GM23338 (cell line): ENCODE measurements around the gene TNFRSF6B. TPM values are rescaled to one million over a fixed set of nuclear protein-coding genes. Genes with fewer than 3 reads are reported as not detected.

ENCODE experiments used
- ATAC-seq: fragments of 200-7000 bp; cut with Tn5 transposase; 3 replicates; pipeline ENCODE4 v1.9.1; 2020
- DNase-seq: peaks from one replicate; pipeline ENCODE4 v3.0.0-alpha.2; 2015; ENCODE audit warnings: low spot score
- H2AFZ ChIP-seq: fragments of 200-600 bp; sonication (generic); 2 replicates; pipeline ENCODE4 v1.8.0; 2016; ENCODE audit warnings: antibody characterized with exemption, mild to moderate bottlenecking, moderate library complexity
- H3F3A ChIP-seq: fragments of 200-600 bp; sonication (generic); replicated peaks from 2 replicates; pipeline ENCODE4 v1.8.0; 2017; ENCODE audit warnings: antibody characterized with exemption, mixed run types, low read depth
- H3K27ac ChIP-seq: fragments of 200-600 bp; sonication (generic); 2 replicates; pipeline ENCODE4 v1.6.1; 2016; ENCODE audit warnings: low read depth
- H3K27me3 ChIP-seq: fragments of 200-600 bp; sonication (generic); 2 replicates; pipeline ENCODE4 v1.8.0; 2016; ENCODE audit warnings: mild to moderate bottlenecking, mixed run types, moderate library complexity; ENCODE audit not compliant: insufficient read depth
- H3K36me3 ChIP-seq: fragments of 200-600 bp; sonication (generic); 2 replicates; pipeline ENCODE4 v1.8.0; 2016; ENCODE audit warnings: mild to moderate bottlenecking; ENCODE audit not compliant: insufficient read depth
- H3K4me1 ChIP-seq: fragments of 200-600 bp; sonication (generic); 2 replicates; pipeline ENCODE4 v1.8.0; 2016; ENCODE audit warnings: mild to moderate bottlenecking, moderate library complexity; ENCODE audit not compliant: insufficient read depth
- H3K4me2 ChIP-seq: fragments of 200-600 bp; sonication (generic); 2 replicates; pipeline ENCODE4 v1.7.1; 2017; ENCODE audit warnings: mixed run types
- H3K4me3 ChIP-seq: fragments of 200-600 bp; sonication (generic); 2 replicates; pipeline ENCODE4 v1.6.1; 2016; ENCODE audit warnings: mixed run types
- H3K79me2 ChIP-seq: fragments of 200-600 bp; sonication (generic); replicated peaks from 2 replicates; pipeline ENCODE4 v1.8.0; 2017; ENCODE audit warnings: mild to moderate bottlenecking; ENCODE audit not compliant: insufficient read depth
- H3K9me2 ChIP-seq: fragments of 200-600 bp; sonication (generic); 2 replicates; pipeline ENCODE4 v1.8.0; 2017; ENCODE audit not compliant: insufficient read depth
- H4K20me1 ChIP-seq: fragments of 200-600 bp; sonication (generic); replicated peaks from 2 replicates; pipeline ENCODE4 v1.8.0; 2017; ENCODE audit warnings: mild to moderate bottlenecking; ENCODE audit not compliant: insufficient read depth
- H3K27ac Mint-ChIP-seq: 2 replicates; pipeline ENCODE4 v1.8.0; 2020; ENCODE audit warnings: inconsistent platforms, mild to moderate bottlenecking, moderate library complexity, mixed read lengths
- H3K27me3 Mint-ChIP-seq: 3 replicates; pipeline ENCODE4 v1.8.0; 2022; ENCODE audit warnings: low read depth, mild to moderate bottlenecking, moderate library complexity, mixed read lengths, inconsistent platforms; ENCODE audit not compliant: insufficient read depth, poor library complexity
- H3K36me3 Mint-ChIP-seq: 3 replicates; pipeline ENCODE4 v1.8.0; 2021; ENCODE audit warnings: low read depth, mild to moderate bottlenecking, inconsistent platforms, moderate library complexity, mixed read lengths
- H3K4me1 Mint-ChIP-seq: 3 replicates; pipeline ENCODE4 v1.8.0; 2020; ENCODE audit warnings: mild to moderate bottlenecking, inconsistent platforms, mixed read lengths
- H3K4me3 Mint-ChIP-seq: 3 replicates; pipeline ENCODE4 v1.8.0; 2021; ENCODE audit warnings: moderate library complexity, mild to moderate bottlenecking, inconsistent platforms, mixed read lengths
- H3K9me3 Mint-ChIP-seq: 3 replicates; pipeline ENCODE4 v1.8.0; 2020; ENCODE audit warnings: moderate library complexity, mild to moderate bottlenecking, inconsistent platforms, mixed read lengths
- CREB1 ChIP-seq: fragments of 250-450 bp; sonication (Bioruptor Pico); IDR thresholded peaks from 2 replicates; pipeline ENCODE4 v1.5.0; 2020; ENCODE audit warnings: low read depth, mild to moderate bottlenecking, moderate library complexity
- EZH2phosphoT487 ChIP-seq: fragments of 200-600 bp; sonication (generic); IDR thresholded peaks from one replicate; pipeline ENCODE4 v1.8.1; 2018; ENCODE audit warnings: antibody characterized with exemption; ENCODE audit not compliant: unreplicated experiment
- POLR2AphosphoS5 ChIP-seq: IDR thresholded peaks from 2 replicates; pipeline ENCODE4 v1.6.1; 2016; ENCODE audit warnings: antibody characterized with exemption, low read depth
- REST ChIP-seq: IDR thresholded peaks from one replicate; pipeline ENCODE4 v1.6.1; 2018; ENCODE audit warnings: antibody characterized with exemption; ENCODE audit not compliant: unreplicated experiment
- STAT1 ChIP-seq: IDR thresholded peaks from one replicate; pipeline ENCODE4 v1.6.1; 2016; ENCODE audit warnings: antibody characterized with exemption; ENCODE audit not compliant: unreplicated experiment
- ZNF114 ChIP-seq: fragments of 250-450 bp; sonication (Bioruptor Pico); IDR thresholded peaks from 2 replicates; pipeline ENCODE4 v1.5.0; 2020; ENCODE audit warnings: mild to moderate bottlenecking, moderate library complexity
- ZNF331 ChIP-seq: fragments of 250-450 bp; sonication (Bioruptor Pico); IDR thresholded peaks from 2 replicates; pipeline ENCODE4 v1.5.0; 2020; ENCODE audit warnings: low read depth, mild to moderate bottlenecking, moderate library complexity
- ZNF462 ChIP-seq: fragments of 250-450 bp; sonication (Bioruptor Pico); IDR thresholded peaks from 2 replicates; pipeline ENCODE4 v1.5.0; 2020; ENCODE audit warnings: mild to moderate bottlenecking, moderate library complexity
- polyA plus RNA-seq: library from polyadenylated mRNA; unstranded; fragments of >200 nt; fragmentation: Nextera tagmentation; extraction: Ambion mirVana; gene quantifications from 2 replicates; pipeline ENCODE4 v1.2.1, GENCODE V29; 2016
- total RNA-seq: library from RNA; depleted of rRNA; stranded (reverse); fragments of >200 nt; shearing (Covaris generic); gene quantifications from 2 replicates; pipeline ENCODE4 v1.2.3, GENCODE V29; 2014
- TF ChIP-seq, protein P1 (sequence below): IDR thresholded peaks from 2 replicates; pipeline ENCODE4 v1.6.1; 2016; ENCODE audit warnings: antibody characterized with exemption

Gene TNFRSF6B
- total and polyA plus RNA-seq, 2 experiments from 2014 or later, result 0.28 TPM; not detected in 1

DNA sequence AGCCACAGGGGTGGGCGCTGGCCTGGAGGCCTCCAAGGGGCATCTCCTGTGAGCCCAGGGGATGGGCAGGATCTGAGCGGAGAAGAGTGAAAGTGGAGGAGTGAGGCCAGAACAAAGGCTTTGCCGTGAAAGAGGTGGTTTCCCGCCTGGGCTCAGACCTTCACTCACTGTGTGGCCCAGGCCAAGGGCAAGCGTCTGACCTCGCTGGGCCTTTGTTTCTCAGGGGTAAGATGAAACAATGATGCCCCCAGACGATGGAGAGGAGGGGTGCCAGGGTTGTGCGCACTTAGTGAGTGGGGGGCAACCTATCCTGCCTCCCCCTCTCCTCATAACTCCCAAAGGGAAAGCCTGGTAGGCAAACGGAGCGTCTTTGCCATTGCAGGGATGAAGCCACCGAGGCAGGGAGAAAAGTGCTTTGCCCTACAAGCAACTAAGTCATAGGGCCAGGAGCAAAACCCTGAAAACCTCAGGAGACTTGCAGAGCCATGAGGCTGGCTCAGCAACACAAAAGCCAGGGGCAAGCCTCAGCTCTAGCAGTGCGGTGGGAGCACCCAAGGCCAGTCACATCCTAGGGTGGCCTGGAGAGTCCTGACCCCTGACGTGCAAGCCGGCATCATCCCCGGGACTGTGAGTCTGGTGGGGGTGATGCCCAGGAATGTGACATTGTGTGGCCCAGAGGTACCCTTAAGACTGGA is 42.3 kb upstream of the TNFRSF6B start:
- DNase-seq (no peak), ATAC-seq (peak; percentile 8)
- peaks cover 30% of the 10 kb centered on the region for H3K4me1 Mint-ChIP-seq
- TF ChIP-seq ZNF331 (CRISPR knock-in tag) (no peak), POLR2AphosphoS5 (0 out of 2 replicates have a peak, but pooled peaks have one; percentile 10), ZNF114 (CRISPR knock-in tag) (no peak)
- no peaks in the 10 kb centered on the region; the same call in 2 of the 3 replicates for H3K36me3 Mint-ChIP-seq
- Histone ChIP-seq H3K79me2 (peaks cover 8% of the 10 kb centered on the region), H3K4me3 (peak overlapping the region; percentile 85), H3K27ac (peak overlapping the region; percentile 88), H3K36me3 (no peaks in the 10 kb centered on the region), H3K9me2 (no peaks in the 10 kb centered on the region), H3K4me1 (peaks cover 15% of the 10 kb centered on the region), H3K4me2 (peak overlapping the region; percentile 90), H3K27me3 (no peaks in the 10 kb centered on the region), H3F3A (peaks cover 10% of the 10 kb centered on the region), H4K20me1 (no peaks in the 10 kb centered on the region; the same call in 1 of the 2 replicates), H2AFZ (peak overlapping the region; percentile 96; the same call in 1 of the 2 replicates)
- H3K27ac Mint-ChIP-seq, result peak overlapping the region; percentile 97
- H3K9me3 Mint-ChIP-seq, result no peaks in the 10 kb centered on the region
- H3K27me3 Mint-ChIP-seq, result peaks cover 15% of the 10 kb centered on the region
- peak overlapping the region; percentile 83 for H3K4me3 Mint-ChIP-seq

- Histone ChIP-seq H2AFZ (no peak overlapping the region), H3K36me3 (no peaks in the 10 kb centered on the region), H3K4me2 (no peak overlapping the region), H3K79me2 (peaks cover 11% of the 10 kb centered on the region), H3K4me1 (peaks cover 20% of the 10 kb centered on the region), H4K20me1 (no peaks in the 10 kb centered on the region; the same call in 1 of the 2 replicates), H3F3A (peaks cover 10% of the 10 kb centered on the region), H3K4me3 (no peak overlapping the region), H3K9me2 (no peaks in the 10 kb centered on the region), H3K27ac (no peak overlapping the region), H3K27me3 (no peaks in the 10 kb centered on the region)
- Mint-ChIP-seq H3K27ac (no peak overlapping the region), H3K4me3 (no peak overlapping the region), H3K9me3 (no peaks in the 10 kb centered on the region), H3K4me1 (peaks cover 40% of the 10 kb centered on the region), H3K27me3 (peaks cover 15% of the 10 kb centered on the region), H3K36me3 (peaks cover 9% of the 10 kb centered on the region; the same call in 2 of the 3 replicates)
- no peak for ATAC-seq
- no peak for DNase-seq
- TF ChIP-seq, protein P1, sequence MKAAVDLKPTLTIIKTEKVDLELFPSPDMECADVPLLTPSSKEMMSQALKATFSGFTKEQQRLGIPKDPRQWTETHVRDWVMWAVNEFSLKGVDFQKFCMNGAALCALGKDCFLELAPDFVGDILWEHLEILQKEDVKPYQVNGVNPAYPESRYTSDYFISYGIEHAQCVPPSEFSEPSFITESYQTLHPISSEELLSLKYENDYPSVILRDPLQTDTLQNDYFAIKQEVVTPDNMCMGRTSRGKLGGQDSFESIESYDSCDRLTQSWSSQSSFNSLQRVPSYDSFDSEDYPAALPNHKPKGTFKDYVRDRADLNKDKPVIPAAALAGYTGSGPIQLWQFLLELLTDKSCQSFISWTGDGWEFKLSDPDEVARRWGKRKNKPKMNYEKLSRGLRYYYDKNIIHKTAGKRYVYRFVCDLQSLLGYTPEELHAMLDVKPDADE, result no peak
- TF ChIP-seq ZNF462 (CRISPR knock-in tag), result no peak
- TF ChIP-seq CREB1 (CRISPR knock-in tag), result no peak
- TF ChIP-seq EZH2phosphoT487, result no peak
- no peak for TF ChIP-seq POLR2AphosphoS5
- no peak for TF ChIP-seq STAT1
- no peak for TF ChIP-seq REST
Measured at GRCh38 chr20:63655249-63655648, 41.2 kb upstream of the TNFRSF6B start.
